AG09309 (cell line): Measurements from ENCODE around the gene FGFR4.
"Not testable (repeated sequence)": the region's sequence is repeated elsewhere in the genome, so short reads cannot be mapped to it uniquely, and the experiment has no call there.

Experiments
- DNase-seq: peaks from one replicate; pipeline ENCODE4 v3.0.0-alpha.2; 2010; ENCODE audit warnings: low read depth
- H3K4me3 ChIP-seq: 2 replicates; pipeline ENCODE4 v1.5.1; 2011; ENCODE audit warnings: mild to moderate bottlenecking, low read depth, low read length, moderate library complexity; ENCODE audit not compliant: control insufficient read depth
- TF ChIP-seq, protein P1 (sequence below): IDR thresholded peaks from 2 replicates; pipeline ENCODE4 v1.5.1; 2011; ENCODE audit warnings: mild to moderate bottlenecking, low read depth, low read length, inconsistent platforms; ENCODE audit not compliant: insufficient read depth, control insufficient read depth; ENCODE audit errors: missing control alignments

FGFR4 gene

DNA sequence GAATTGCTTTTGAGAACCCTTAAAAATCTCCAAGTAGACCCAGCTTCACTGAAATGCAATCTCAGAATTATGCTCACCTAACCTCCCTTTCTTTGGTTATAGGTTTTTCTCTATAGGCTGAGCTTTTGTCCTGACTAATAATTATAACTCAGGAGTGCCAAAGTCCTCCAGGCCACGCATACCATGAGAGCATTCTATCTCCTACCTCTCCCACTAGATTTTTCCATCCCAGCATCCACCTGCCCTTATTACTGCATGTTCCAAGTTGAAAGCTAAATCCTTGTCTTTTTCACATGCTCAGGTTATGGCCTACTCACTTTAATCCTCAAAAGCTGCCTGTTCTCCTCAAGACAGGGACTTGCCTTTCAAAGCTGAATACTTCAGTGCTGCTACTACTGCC, 42.1 kb upstream of the FGFR4 start:
- TF ChIP-seq, protein P1, sequence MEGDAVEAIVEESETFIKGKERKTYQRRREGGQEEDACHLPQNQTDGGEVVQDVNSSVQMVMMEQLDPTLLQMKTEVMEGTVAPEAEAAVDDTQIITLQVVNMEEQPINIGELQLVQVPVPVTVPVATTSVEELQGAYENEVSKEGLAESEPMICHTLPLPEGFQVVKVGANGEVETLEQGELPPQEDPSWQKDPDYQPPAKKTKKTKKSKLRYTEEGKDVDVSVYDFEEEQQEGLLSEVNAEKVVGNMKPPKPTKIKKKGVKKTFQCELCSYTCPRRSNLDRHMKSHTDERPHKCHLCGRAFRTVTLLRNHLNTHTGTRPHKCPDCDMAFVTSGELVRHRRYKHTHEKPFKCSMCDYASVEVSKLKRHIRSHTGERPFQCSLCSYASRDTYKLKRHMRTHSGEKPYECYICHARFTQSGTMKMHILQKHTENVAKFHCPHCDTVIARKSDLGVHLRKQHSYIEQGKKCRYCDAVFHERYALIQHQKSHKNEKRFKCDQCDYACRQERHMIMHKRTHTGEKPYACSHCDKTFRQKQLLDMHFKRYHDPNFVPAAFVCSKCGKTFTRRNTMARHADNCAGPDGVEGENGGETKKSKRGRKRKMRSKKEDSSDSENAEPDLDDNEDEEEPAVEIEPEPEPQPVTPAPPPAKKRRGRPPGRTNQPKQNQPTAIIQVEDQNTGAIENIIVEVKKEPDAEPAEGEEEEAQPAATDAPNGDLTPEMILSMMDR = no peak
- no peak for DNase-seq
- H3K4me3 ChIP-seq = no peak overlapping the region

DNA sequence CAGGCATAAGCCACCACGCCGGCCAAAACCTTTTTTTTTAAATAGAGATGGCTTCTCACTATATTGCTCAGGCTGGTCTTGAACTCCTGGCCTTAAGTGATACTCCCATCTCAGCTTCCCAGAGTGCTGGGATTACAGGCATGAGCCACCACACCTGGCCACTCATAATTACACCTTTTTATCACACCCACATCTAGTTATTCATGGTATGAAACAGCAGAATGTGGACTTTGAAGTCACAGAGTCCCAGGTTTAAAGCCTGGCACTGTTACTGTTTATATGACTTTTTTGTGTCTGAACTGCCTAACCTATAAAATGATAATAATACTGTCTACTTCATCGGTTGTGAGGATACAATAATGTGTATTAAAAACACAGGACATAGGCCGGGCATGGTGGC, 41.1 kb upstream of the FGFR4 start:
- no peak overlapping the region for H3K4me3 ChIP-seq
- DNase-seq = no peak
- TF ChIP-seq, protein P1 = no peak

DNA sequence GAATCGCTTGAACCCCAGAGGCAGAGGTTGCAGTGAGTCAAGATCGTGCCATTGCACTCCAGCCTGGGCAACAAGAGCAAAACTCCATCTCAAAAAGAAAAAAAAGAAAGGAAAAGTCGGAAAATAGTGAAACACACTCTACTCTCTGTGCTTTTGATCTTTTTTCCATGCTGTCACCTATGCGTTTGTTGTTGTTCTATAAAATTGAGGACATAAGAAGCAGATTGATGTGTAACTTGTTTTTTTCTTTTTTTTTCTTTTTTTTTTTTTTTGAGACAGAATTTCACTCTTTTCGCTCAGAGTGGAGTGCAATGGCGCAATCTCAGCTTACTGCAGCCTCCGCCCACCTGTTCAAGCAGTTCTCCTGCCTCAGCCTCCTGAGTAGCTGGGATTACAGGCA, 38.2 kb upstream of the FGFR4 start:
- not testable (repeated sequence) for DNase-seq, H3K4me3 ChIP-seq

DNA sequence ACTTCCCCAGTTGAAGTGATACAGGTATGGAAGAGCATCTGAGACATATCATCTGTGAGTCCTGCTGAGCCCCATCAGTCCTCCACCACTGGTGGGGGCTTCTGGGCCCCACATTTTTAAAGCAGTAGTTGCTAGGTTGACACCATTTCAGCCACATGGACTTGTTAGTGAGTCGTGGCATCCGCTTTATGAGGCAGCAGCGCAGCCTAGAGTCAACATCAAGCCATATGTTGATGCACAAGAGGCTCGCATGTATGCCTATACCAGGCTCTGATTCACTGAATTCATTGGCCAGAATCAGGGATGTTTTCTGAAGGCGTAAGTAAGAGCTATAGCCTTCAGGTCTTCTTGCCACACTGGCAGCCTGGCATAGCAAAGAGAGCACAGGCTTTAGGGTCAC, 37.4 kb upstream of the FGFR4 start:
- DNase-seq = no peak
- TF ChIP-seq, protein P1 = no peak
- no peak overlapping the region for H3K4me3 ChIP-seq

DNA sequence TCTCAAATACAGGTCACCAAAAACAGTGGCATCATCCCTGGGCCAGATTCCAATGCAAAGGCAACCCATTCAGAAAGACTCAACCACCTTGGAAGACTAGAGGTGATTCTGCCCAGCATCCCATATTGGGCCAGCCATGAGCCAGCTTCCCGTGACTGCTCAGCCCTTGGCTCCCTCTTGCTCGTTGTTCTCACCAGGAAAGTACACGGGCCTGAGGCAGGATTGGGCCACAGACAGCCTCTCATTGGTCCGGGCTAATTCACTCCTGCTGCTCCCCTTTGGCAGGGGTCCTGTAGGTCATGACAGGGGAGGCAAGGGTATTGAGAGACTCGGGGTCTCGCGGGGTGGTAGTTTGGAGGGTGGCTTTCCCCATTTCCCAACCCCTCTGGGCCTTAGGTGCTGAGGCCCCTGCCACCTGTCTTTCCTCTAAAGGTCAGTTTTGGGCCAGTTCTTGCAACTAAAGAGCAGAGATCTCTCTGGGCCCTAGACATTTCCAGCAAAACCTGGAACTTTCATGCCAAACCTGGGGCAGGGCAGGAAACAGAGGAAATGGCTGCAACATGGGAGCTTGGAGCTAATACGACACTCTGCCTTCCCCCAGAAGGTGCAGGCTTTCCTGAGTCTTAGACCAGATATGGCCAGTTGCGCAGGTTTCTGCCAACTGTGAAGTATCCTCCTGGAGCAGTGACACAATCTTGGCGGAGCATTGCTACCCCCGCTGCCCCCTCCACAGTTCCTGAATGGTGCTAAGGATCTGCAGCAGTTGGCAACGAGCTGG, 22.0 kb upstream of the FGFR4 start:
- no peak overlapping the region for H3K4me3 ChIP-seq
- TF ChIP-seq, protein P1 = no peak
- DNase-seq = no peak

DNA sequence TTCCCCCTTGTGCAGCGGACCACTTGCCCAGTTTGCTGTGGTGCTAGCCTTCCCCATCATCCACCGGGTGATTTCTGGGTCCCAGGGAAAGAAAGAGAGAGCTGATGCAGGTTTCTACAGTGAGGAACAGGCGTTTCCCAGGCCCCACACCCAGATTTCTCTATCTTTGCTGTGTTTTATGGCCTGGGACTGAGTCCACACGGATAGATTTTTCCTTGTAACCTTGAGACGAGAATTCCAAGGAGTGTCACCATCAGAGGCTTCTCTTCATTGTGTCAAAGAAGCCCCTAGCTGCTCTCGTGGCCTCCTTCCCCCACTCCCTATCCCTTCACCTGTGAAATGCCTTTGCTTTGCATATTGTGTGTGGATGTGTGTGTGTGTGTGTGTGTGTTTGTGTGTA, 21.2 kb upstream of the FGFR4 start:
- no peak for DNase-seq
- no peak overlapping the region for H3K4me3 ChIP-seq
- TF ChIP-seq, protein P1 = no peak

DNA sequence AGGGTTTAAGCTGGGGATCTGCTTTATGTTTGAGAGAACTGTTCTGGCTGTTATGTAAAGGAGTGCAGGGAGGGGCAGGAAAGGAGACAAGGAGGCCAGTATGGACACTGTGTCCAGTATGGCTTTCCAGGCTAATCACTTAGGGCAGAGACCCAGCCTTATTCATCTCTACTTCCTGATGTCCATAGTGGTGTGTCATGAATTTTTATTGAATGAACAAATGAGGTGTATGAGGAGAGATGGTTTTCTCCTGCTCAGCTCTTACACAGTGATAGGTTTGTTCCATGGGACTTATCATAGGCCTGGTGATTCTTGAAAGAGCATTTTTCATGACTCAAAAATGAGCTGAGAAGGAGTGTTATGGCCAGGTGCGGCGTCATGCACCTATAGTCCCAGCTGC, 20.5 kb upstream of the FGFR4 start:
- DNase-seq = no peak
- TF ChIP-seq, protein P1 = no peak

More for the DNA sequence above, 20.5 kb upstream of the FGFR4 start:
- no peak overlapping the region for H3K4me3 ChIP-seq
